ENCODE data around the gene COCH.
"Not testable (repeated sequence)": the region's sequence is repeated elsewhere in the genome, so short reads cannot be mapped to it uniquely, and the experiment has no call there.

Gene COCH

GRCh38 chr14:30882431-30882830, 8.1 kb downstream of the COCH start:
- Histone ChIP-seq H3K9me3 (ENCODE audit: control insufficient read depth, low read length) (no peaks in the 10 kb centered on the region), H3K27me3 (replicated peaks; ENCODE audit: control insufficient read depth, insufficient read depth, low read length) (no peaks in the 10 kb centered on the region), H3K4me1 (ENCODE audit: control insufficient read depth, insufficient read depth, low read length) (peaks cover 3% of the 10 kb centered on the region), H3K36me3 (ENCODE audit: control insufficient read depth, insufficient read depth, low read length, severe bottlenecking) (no peaks in the 10 kb centered on the region), H3K9ac (ENCODE audit: low read length) (no peak overlapping the region), H3K4me3 (ENCODE audit: low read length) (no peak overlapping the region)
- no peak for DNase-seq (ENCODE audit: low read depth)

GRCh38 chr14:30883508-30884294, 9.3 kb downstream of the COCH start:
- H3K36me3 ChIP-seq (ENCODE audit: control insufficient read depth, insufficient read depth, low read length, severe bottlenecking) = no peaks in the 10 kb centered on the region
- no peak overlapping the region for H3K9ac ChIP-seq (ENCODE audit: low read length)
- H3K4me3 ChIP-seq (ENCODE audit: low read length) = no peak overlapping the region
- DNase-seq (ENCODE audit: low read depth) = no peak
- peaks cover 3% of the 10 kb centered on the region for H3K4me1 ChIP-seq (ENCODE audit: control insufficient read depth, insufficient read depth, low read length)
- H3K9me3 ChIP-seq (ENCODE audit: control insufficient read depth, low read length) = no peaks in the 10 kb centered on the region
- H3K27me3 ChIP-seq (replicated peaks; ENCODE audit: control insufficient read depth, insufficient read depth, low read length) = no peaks in the 10 kb centered on the region

- no peak for DNase-seq (ENCODE audit: low read depth)
- Histone ChIP-seq H3K9me3 (ENCODE audit: control insufficient read depth, low read length) (no peaks in the 10 kb centered on the region), H3K36me3 (ENCODE audit: control insufficient read depth, insufficient read depth, low read length, severe bottlenecking) (no peaks in the 10 kb centered on the region), H3K4me1 (ENCODE audit: control insufficient read depth, insufficient read depth, low read length) (peaks cover 3% of the 10 kb centered on the region), H3K4me3 (ENCODE audit: low read length) (no peak overlapping the region), H3K27me3 (replicated peaks; ENCODE audit: control insufficient read depth, insufficient read depth, low read length) (no peaks in the 10 kb centered on the region), H3K9ac (ENCODE audit: low read length) (no peak overlapping the region)
Observed at GRCh38 chr14:30884901-30885300, 10.5 kb downstream of the COCH start.

- Histone ChIP-seq H3K36me3 (ENCODE audit: control insufficient read depth, insufficient read depth, low read length, severe bottlenecking) (no peaks in the 10 kb centered on the region), H3K27me3 (replicated peaks; ENCODE audit: control insufficient read depth, insufficient read depth, low read length) (no peaks in the 10 kb centered on the region), H3K9me3 (ENCODE audit: control insufficient read depth, low read length) (no peaks in the 10 kb centered on the region), H3K4me1 (ENCODE audit: control insufficient read depth, insufficient read depth, low read length) (peaks cover 8% of the 10 kb centered on the region), H3K9ac (ENCODE audit: low read length) (no peak overlapping the region), H3K4me3 (ENCODE audit: low read length) (no peak overlapping the region)
- no peak for DNase-seq (ENCODE audit: low read depth)
Observed at GRCh38 chr14:30885840-30886740, 11.7 kb downstream of the COCH start.

GRCh38 chr14:30888480-30889243, 14.3 kb downstream of the COCH start:
- Histone ChIP-seq H3K9ac (ENCODE audit: low read length) (no peak overlapping the region), H3K27me3 (replicated peaks; ENCODE audit: control insufficient read depth, insufficient read depth, low read length) (no peaks in the 10 kb centered on the region), H3K9me3 (ENCODE audit: control insufficient read depth, low read length) (no peaks in the 10 kb centered on the region), H3K36me3 (ENCODE audit: control insufficient read depth, insufficient read depth, low read length, severe bottlenecking) (no peaks in the 10 kb centered on the region), H3K4me1 (ENCODE audit: control insufficient read depth, insufficient read depth, low read length) (peaks cover 5% of the 10 kb centered on the region), H3K4me3 (ENCODE audit: low read length) (no peak overlapping the region)
- no peak for DNase-seq (ENCODE audit: low read depth)

GRCh38 chr14:30889244-30889594, 14.9 kb downstream of the COCH start:
- no peaks in the 10 kb centered on the region for H3K27me3 ChIP-seq (replicated peaks; ENCODE audit: control insufficient read depth, insufficient read depth, low read length)
- H3K36me3 ChIP-seq (ENCODE audit: control insufficient read depth, insufficient read depth, low read length, severe bottlenecking) = peaks cover 2% of the 10 kb centered on the region
- no peak for DNase-seq (ENCODE audit: low read depth)
- peaks cover 5% of the 10 kb centered on the region for H3K4me1 ChIP-seq (ENCODE audit: control insufficient read depth, insufficient read depth, low read length)
- H3K4me3 ChIP-seq (ENCODE audit: low read length) = no peak overlapping the region
- H3K9me3 ChIP-seq (ENCODE audit: control insufficient read depth, low read length) = no peaks in the 10 kb centered on the region
- no peak overlapping the region for H3K9ac ChIP-seq (ENCODE audit: low read length)

- H3K36me3 ChIP-seq (ENCODE audit: control insufficient read depth, insufficient read depth, low read length, severe bottlenecking) = peaks cover 20% of the 10 kb centered on the region
- no peak for DNase-seq (ENCODE audit: low read depth)
- no peak overlapping the region for H3K4me3 ChIP-seq (ENCODE audit: low read length)
- no peaks in the 10 kb centered on the region for H3K27me3 ChIP-seq (replicated peaks; ENCODE audit: control insufficient read depth, insufficient read depth, low read length)
- H3K4me1 ChIP-seq (ENCODE audit: control insufficient read depth, insufficient read depth, low read length) = peaks cover 10% of the 10 kb centered on the region
- no peaks in the 10 kb centered on the region for H3K9me3 ChIP-seq (ENCODE audit: control insufficient read depth, low read length)
- H3K9ac ChIP-seq (ENCODE audit: low read length) = no peak overlapping the region
Observed at GRCh38 chr14:30893819-30894218, 19.5 kb downstream of the COCH start.

- Histone ChIP-seq H3K27me3 (replicated peaks; ENCODE audit: control insufficient read depth, insufficient read depth, low read length) (no peaks in the 10 kb centered on the region), H3K36me3 (ENCODE audit: control insufficient read depth, insufficient read depth, low read length, severe bottlenecking) (peaks cover 27% of the 10 kb centered on the region)
- no peak for DNase-seq (ENCODE audit: low read depth)
Observed at GRCh38 chr14:30894923-30895515, 20.7 kb downstream of the COCH start.

GRCh38 chr14:30896435-30896834, 22.1 kb downstream of the COCH start:
- no peaks in the 10 kb centered on the region for H3K27me3 ChIP-seq (replicated peaks; ENCODE audit: control insufficient read depth, insufficient read depth, low read length)
- H3K36me3 ChIP-seq (ENCODE audit: control insufficient read depth, insufficient read depth, low read length, severe bottlenecking) = peaks cover 36% of the 10 kb centered on the region
- no peak overlapping the region for H3K4me3 ChIP-seq (ENCODE audit: low read length)
- H3K9ac ChIP-seq (ENCODE audit: low read length) = no peak overlapping the region
- no peak for DNase-seq (ENCODE audit: low read depth)
- peaks cover 6% of the 10 kb centered on the region for H3K4me1 ChIP-seq (ENCODE audit: control insufficient read depth, insufficient read depth, low read length)
- H3K9me3 ChIP-seq (ENCODE audit: control insufficient read depth, low read length) = no peaks in the 10 kb centered on the region

More at GRCh38 chr14:30894923-30895515, 20.7 kb downstream of the COCH start:
- no peak overlapping the region for H3K4me3 ChIP-seq (ENCODE audit: low read length)
- H3K9ac ChIP-seq (ENCODE audit: low read length) = no peak overlapping the region
- no peaks in the 10 kb centered on the region for H3K9me3 ChIP-seq (ENCODE audit: control insufficient read depth, low read length)
- peaks cover 10% of the 10 kb centered on the region for H3K4me1 ChIP-seq (ENCODE audit: control insufficient read depth, insufficient read depth, low read length)

- H3K9ac ChIP-seq (ENCODE audit: low read length); DNase-seq (ENCODE audit: low read depth); H3K4me3 ChIP-seq (ENCODE audit: low read length); H3K9me3 ChIP-seq (ENCODE audit: control insufficient read depth, low read length); H3K27me3 ChIP-seq (replicated peaks; ENCODE audit: control insufficient read depth, insufficient read depth, low read length); H3K4me1 ChIP-seq (ENCODE audit: control insufficient read depth, insufficient read depth, low read length): not testable (repeated sequence)
- peaks cover 42% of the 10 kb centered on the region for H3K36me3 ChIP-seq (ENCODE audit: control insufficient read depth, insufficient read depth, low read length, severe bottlenecking)
Observed at GRCh38 chr14:30897121-30897520, 22.8 kb downstream of the COCH start.

Data from adipocyte (in vitro differentiated cells).